ENCODE data around the gene EXOSC1. TPM values are rescaled to one million over a fixed set of nuclear protein-coding genes. Genes with fewer than 3 reads are reported as not detected.
"Not testable (repeated sequence)": the region's sequence is repeated elsewhere in the genome, so short reads cannot be mapped to it uniquely, and the experiment has no call there.

Gene EXOSC1
- total RNA-seq, 1 experiment from 2014 or later, result 75.0 TPM

DNA sequence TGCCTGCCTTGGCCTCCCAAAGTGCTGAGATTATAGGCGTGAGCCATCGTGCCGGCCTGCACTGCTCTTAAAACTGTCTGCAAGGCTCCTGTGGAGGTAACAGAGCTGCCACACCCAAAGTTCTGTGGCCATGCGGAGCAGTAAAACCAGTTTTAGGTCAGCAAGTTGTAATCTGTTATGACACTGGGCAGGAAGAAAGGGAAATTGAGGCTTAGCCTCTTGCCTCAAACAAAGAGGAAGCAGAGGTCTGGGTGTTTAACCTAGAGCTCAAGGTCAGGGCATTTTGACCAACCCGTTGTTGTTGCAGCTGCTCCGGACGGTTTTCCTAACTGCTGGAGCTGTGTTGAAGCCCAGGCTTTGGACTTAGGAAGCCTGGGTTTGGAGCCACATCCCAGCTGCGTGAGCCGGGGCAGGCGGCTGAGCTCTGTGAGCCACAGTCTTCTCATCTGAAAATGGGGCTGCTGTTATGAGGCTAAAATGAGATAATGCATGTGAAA lies 37.3 kb downstream of the EXOSC1 start:
- DNase-seq (ENCODE audit: low spot score), result no peak

- DNase-seq (ENCODE audit: low spot score), result no peak
Measured at GRCh38 chr10:97407952-97408248, 37.9 kb downstream of the EXOSC1 start.

DNA sequence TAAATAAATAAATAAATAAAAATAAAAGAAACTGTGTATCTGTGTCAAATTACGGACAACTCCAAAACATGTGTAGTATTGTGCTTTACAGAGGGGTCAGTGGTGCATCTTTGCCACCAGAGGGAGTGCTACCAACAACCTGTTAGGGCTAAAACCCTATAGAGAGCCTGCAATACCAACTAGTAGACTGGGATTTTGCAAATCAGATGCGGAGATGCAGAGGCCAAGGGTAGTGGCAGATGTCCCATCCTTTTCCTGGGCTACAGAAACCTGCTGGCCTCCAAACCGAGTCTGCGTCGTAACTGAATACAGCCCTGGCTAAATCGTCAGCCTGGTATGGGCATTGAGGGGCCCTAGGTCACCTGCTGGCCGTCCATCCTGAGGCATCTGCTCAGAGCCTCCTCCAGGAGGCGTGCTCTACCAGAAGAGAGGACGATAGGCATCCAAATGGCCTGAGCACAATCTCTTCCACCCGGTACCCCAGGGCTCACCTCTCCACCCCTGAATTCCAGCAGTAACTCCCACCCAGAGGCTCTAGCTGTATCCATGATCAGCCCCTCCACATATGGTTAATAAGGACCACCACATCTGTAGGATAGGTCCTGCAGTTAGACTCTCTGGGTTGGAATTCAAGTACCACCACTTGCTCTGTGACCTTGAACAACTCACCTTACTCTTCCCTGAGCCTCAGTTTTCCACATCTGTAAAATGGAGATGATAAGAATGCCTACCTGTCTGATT lies 38.4 kb downstream of the EXOSC1 start:
- DNase-seq (ENCODE audit: low spot score), result peak; percentile 73

GRCh38 chr10:97406483-97406882 lies 39.3 kb downstream of the EXOSC1 start:
- DNase-seq (ENCODE audit: low spot score), result not testable (repeated sequence)

DNA sequence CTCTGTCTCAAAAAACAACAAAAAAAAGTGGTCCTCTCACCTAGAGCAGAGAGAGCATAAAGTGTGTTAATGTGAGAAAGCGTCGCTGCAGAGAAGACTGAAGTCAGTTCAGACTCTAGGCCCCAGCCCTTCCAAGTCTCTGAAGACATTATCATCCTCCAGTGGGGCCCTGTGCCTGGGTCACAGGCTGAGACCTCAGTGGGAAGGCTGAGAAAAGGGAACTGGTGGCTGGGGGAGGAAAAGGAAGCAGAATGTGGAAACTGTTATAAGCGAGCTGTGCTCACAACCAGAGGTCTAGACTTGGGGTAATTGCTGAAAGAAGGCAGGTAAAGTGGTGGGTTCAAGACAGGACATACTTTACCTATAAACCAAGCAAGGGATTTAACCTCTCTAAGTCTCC lies 39.7 kb downstream of the EXOSC1 start:
- DNase-seq (ENCODE audit: low spot score), result no peak

GRCh38 chr10:97404044-97404443 lies 41.8 kb downstream of the EXOSC1 start:
- DNase-seq (ENCODE audit: low spot score), result no peak

DNA sequence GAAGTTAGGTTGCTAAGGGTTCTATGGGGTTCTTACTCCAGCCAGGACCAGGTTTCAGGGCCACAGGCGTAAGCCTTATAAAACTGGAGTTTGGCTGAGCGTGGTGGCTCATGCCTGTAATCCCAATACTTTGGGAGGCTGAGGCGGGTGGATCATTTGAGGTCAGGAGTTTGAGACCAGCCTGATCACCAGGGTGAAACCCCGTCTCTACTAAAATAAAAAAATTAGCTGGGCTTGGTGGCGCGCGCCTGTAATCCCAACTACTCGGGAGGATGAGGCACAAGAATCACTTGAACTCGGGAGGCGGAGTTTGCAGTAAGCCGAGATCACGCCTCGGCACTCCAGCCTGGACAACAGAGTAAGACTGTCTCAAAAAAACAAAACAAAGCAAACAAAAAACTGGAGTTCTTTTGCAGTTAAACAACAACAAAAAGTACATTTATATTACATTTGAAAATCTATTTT lies 44.3 kb downstream of the EXOSC1 start:
- no peak for DNase-seq (ENCODE audit: low spot score)

DNA sequence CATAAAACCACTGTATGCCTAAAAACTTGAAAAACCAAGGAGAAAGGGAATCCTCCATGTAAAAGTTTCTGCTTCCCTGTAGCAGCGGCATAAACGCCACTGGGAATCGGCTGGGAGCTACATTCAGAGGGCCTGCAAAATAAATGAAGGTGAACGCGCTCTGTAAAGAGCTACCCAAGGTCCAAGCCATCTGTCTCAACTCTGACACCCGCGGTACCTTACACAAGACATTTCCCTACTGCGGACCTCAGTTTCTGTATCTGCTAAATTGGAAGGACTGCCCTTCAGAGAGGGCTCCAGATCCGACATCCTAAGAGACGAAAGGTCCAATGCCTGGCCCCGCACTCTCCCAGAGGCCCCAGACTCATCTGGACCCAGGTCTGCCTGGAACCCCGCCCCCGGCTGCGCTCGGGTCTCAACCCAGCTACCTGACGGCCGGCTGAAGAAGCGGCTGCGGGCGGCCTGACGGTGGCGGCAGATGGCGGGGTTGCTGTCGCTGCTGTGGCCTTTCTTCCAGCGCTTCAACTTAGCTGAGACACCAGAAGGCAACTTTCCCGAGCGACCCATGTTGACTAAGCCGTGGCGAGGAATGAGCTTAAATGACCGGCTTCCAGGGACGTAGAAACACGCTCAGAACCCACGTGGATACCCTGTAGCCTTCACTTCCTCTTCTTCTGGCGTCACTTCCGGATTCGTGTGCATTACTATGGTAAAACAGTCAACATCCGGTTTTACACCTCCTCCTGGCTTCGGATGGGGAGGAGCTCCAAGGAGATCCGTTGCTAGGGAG lies 44.9 kb downstream of the EXOSC1 start, which contains the start of gene RRP12:
Gene RRP12, minus strand, starts transcription at position 676 of the 790 bp plus-strand sequence. Its CDS starts 109 bp downstream, at position 567.
- DNase-seq (ENCODE audit: low spot score), result peak; percentile 98

- peak; percentile 58 for DNase-seq (ENCODE audit: low spot score)
Measured at GRCh38 chr10:97399843-97400545, 45.8 kb downstream of the EXOSC1 start.

DNA sequence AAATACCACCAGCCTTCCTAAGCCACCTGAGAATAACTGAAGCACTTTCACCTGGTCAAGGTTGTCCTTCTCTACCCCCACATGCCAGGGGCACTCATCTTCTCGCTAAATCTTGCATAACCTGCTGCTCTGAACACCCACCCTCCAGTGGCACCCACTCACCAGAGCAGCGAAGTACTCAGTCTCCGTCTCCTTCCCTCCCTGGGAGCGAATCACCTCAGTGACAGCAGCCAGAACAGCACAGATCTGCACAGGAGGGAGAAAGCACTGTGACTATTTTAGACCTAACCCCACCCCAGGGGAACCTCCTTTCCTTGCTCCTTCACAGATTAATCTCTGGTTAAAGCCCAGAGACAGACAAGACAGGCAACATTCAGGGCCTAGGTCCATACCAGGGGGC lies 49.8 kb downstream of the EXOSC1 start:
- DNase-seq (ENCODE audit: low spot score), result no peak

- no peak for DNase-seq (ENCODE audit: low spot score)
Measured at GRCh38 chr10:97393034-97393573, 52.7 kb downstream of the EXOSC1 start.

DNA sequence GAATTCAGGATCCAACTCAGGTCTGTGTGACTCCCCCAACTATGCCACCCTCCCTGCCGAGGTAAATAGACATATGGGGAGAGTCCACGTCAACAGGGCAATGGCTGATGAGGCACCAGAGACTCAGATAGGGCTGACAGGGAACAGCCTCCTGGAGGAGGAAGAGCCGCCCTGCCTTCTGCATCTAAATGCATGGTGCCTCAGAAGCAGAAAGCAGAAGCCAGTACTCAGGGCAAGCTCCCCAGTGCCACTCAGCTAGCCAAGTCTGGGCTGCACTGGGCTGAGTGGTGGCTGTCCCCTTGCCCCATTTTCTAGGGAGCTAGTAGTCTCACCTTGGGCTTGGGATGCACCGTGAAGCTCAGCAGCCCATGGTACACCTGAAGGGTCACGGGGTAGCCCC lies 55.7 kb downstream of the EXOSC1 start:
- no peak for DNase-seq (ENCODE audit: low spot score)

DNA sequence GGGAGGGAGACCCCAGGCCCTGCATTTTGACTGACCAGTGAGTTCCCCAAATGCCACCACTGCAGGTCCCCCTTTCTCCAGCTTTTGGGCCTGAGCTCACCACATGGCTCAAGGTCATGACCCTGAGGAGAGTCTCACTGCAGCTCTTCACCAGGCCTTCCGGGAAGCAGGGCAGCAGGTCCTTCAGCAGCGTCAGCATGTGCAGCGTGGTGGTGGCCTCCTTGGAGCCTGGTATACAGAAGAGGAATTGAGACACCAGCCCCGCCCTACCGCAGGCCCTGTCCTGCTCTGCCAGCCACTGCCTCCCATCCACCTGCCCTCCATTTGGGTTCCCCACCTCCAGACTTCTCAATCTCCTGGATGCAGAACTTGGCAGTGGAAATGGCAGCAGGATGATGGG lies 57.7 kb downstream of the EXOSC1 start:
- DNase-seq (ENCODE audit: low spot score), result no peak

Other genes with a start within 250 kb of the EXOSC1 start
- gene ARHGAP19, start 153.4 kb downstream of the EXOSC1 start, total RNA-seq (2014; rRNA removed; shearing (Covaris generic)), result 9.5 and 10.6 TPM in 2 replicates
- gene FRAT1, start 126.7 kb downstream of the EXOSC1 start, total RNA-seq (2014; rRNA removed; shearing (Covaris generic)), result 0.89 and 1.6 TPM in 2 replicates
- 6.2 and 11.0 TPM in 2 replicates for gene FRAT2, start 111.3 kb downstream of the EXOSC1 start, total RNA-seq (2014; rRNA removed; shearing (Covaris generic))
- 14.4 and 17.9 TPM in 2 replicates for gene RRP12, start 44.7 kb downstream of the EXOSC1 start, total RNA-seq (2014; rRNA removed; shearing (Covaris generic))
- gene PGAM1, start 19.8 kb downstream of the EXOSC1 start, total RNA-seq (2014; rRNA removed; shearing (Covaris generic)), result 784 and 853 TPM in 2 replicates
- 38.5 and 49.4 TPM in 2 replicates for gene ZDHHC16, start 169 bp upstream of the EXOSC1 start, total RNA-seq (2014; rRNA removed; shearing (Covaris generic))
- gene MMS19, start 52.4 kb upstream of the EXOSC1 start, total RNA-seq (2014; rRNA removed; shearing (Covaris generic)), result 94.0 and 107 TPM in 2 replicates
- 9.6 and 10.6 TPM in 2 replicates for gene UBTD1, start 52.9 kb upstream of the EXOSC1 start, total RNA-seq (2014; rRNA removed; shearing (Covaris generic))
- gene ANKRD2, start 126.8 kb upstream of the EXOSC1 start, total RNA-seq (2014; rRNA removed; shearing (Covaris generic)), result 0.15 TPM in 1 of 2 replicates, not detected in the other
- gene HOGA1, start 138.4 kb upstream of the EXOSC1 start, total RNA-seq (2014; rRNA removed; shearing (Covaris generic)), result 0.97 and 1.3 TPM in 2 replicates
- gene C10orf62, start 143.7 kb upstream of the EXOSC1 start, total RNA-seq (2014; rRNA removed; shearing (Covaris generic)), result not detected in 2 replicates
- gene MORN4, start 187.5 kb upstream of the EXOSC1 start, total RNA-seq (2014; rRNA removed; shearing (Covaris generic)), result 4.2 and 5.6 TPM in 2 replicates
- gene PI4K2A, start 194.7 kb upstream of the EXOSC1 start, total RNA-seq (2014; rRNA removed; shearing (Covaris generic)), result 10.8 and 10.9 TPM in 2 replicates
- gene AVPI1, start 241.2 kb upstream of the EXOSC1 start, total RNA-seq (2014; rRNA removed; shearing (Covaris generic)), result 26.8 and 32.1 TPM in 2 replicates

All from H4 (cell line).